SK-N-SH (cell line): ENCODE measurements around the gene C6orf89. TPM values are rescaled to one million over a fixed set of nuclear protein-coding genes. Genes with fewer than 3 reads are reported as not detected.

Experiments used
- CTCF ChIA-PET: fragments of 300-600, 350-600 bp; formaldehyde crosslinking; extraction: SDS; loops from one replicate; lab custom pipeline; 2021; lab: Yijun Ruan, JAX
- POLR2A ChIA-PET: fragments of 350-600 bp; sonication (Branson Sonifier 250); formaldehyde crosslinking; extraction: SDS; loops from one replicate; lab custom pipeline; 2020; ENCODE audit warnings: antibody characterized with exemption, inconsistent platforms; lab: Yijun Ruan, JAX
- DNase-seq: peaks from one replicate; pipeline ENCODE4 v3.0.0; 2012
- H2AFZ ChIP-seq: fragments of 200-600 bp; sonication (generic); 2 replicates; pipeline ENCODE4 v1.8.1; 2016; ENCODE audit warnings: antibody characterized with exemption, mild to moderate bottlenecking, low read depth
- H3F3A ChIP-seq: fragments of 200-600 bp; sonication (generic); replicated peaks from 2 replicates; pipeline ENCODE3; 2016; ENCODE audit warnings: antibody characterized with exemption, mild to moderate bottlenecking; ENCODE audit not compliant: insufficient read depth
- H3K27ac ChIP-seq, 2 experiments: fragments of 200-500 bp in 1 of 2; fragments of 200-600 bp in 1 of 2; sonication (Bioruptor generic) in 1 of 2; sonication (generic), shearing (Covaris generic) in 1 of 2; 2 replicates each; pipeline versions ENCODE4 v1.5.1 to v1.6.1; 2014 to 2016; ENCODE audit warnings: low read depth in 2 of 2, inconsistent platforms in 1 of 2, low read length in 1 of 2, mild to moderate bottlenecking in 1 of 2, mixed read lengths in 1 of 2
- H3K27me3 ChIP-seq: fragments of 200-600 bp; sonication (generic), shearing (Covaris generic); 2 replicates; pipeline ENCODE4 v1.6.1; 2016; ENCODE audit warnings: mixed run types; ENCODE audit not compliant: insufficient read depth
- H3K36me3 ChIP-seq, 2 experiments: fragments of 200-500 bp in 1 of 2; fragments of 200-600 bp in 1 of 2; sonication (Bioruptor generic) in 1 of 2; sonication (generic) in 1 of 2; replicated peaks in 1 of 2; 2 replicates each; pipeline versions ENCODE3 to v1.5.1; 2014 to 2016; ENCODE audit warnings: low read length in 1 of 2, mild to moderate bottlenecking in 1 of 2; ENCODE audit not compliant: insufficient read depth in 2 of 2, control insufficient read depth in 1 of 2
- H3K4me1 ChIP-seq, 2 experiments: fragments of 200-500 bp in 1 of 2; fragments of 200-600 bp in 1 of 2; sonication (Bioruptor generic) in 1 of 2; sonication (generic), shearing (Covaris generic) in 1 of 2; 2 replicates each; pipeline versions ENCODE4 v1.5.1 to v1.6.1; 2014 to 2016; ENCODE audit warnings: low read depth in 1 of 2, low read length in 1 of 2, mixed run types in 1 of 2; ENCODE audit not compliant: insufficient read depth in 2 of 2, control insufficient read depth in 1 of 2
- H3K4me2 ChIP-seq: fragments of 200-600 bp; sonication (generic), shearing (Covaris generic); 2 replicates; pipeline ENCODE4 v1.6.1; 2017; ENCODE audit warnings: mixed run types
- H3K4me3 ChIP-seq, 2 experiments: fragments of 200-500 bp in 1 of 2; fragments of 200-600 bp in 1 of 2; sonication (Bioruptor generic) in 1 of 2; sonication (generic), shearing (Covaris generic) in 1 of 2; 2 replicates each; pipeline versions ENCODE4 v1.5.1 to v1.8.1; 2014 to 2016; ENCODE audit warnings: low read depth in 2 of 2, inconsistent platforms in 1 of 2, low read length in 1 of 2, mild to moderate bottlenecking in 1 of 2, mixed read lengths in 1 of 2, moderate library complexity in 1 of 2
- H3K79me2 ChIP-seq: fragments of 200-600 bp; sonication (generic); 2 replicates; pipeline ENCODE4 v1.8.1; 2017; ENCODE audit warnings: mild to moderate bottlenecking; ENCODE audit not compliant: insufficient read depth
- H3K9ac ChIP-seq: fragments of 200-600 bp; sonication (generic); 2 replicates; pipeline ENCODE4 v1.6.1; 2017; ENCODE audit warnings: mixed run types
- H3K9me2 ChIP-seq: fragments of 200-600 bp; sonication (generic); 2 replicates; pipeline ENCODE4 v1.6.1; 2017; ENCODE audit warnings: mixed run types
- H3K9me3 ChIP-seq: fragments of 200-600 bp; sonication (generic); 2 replicates; pipeline ENCODE4 v1.6.1; 2017; ENCODE audit warnings: mixed run types, mild to moderate bottlenecking, moderate library complexity
- H4K20me1 ChIP-seq: fragments of 200-600 bp; sonication (generic); 2 replicates; pipeline ENCODE4 v1.6.1; 2017; ENCODE audit warnings: mild to moderate bottlenecking, mixed run types; ENCODE audit not compliant: insufficient read depth
- CTCF ChIP-seq: fragments of 200-600 bp; sonication (generic); IDR thresholded peaks from 2 replicates; pipeline ENCODE4 v1.6.1; 2017; ENCODE audit warnings: antibody characterized with exemption, mild to moderate bottlenecking, moderate library complexity
- FOXJ3 ChIP-seq: sonication (generic); formaldehyde crosslinking; IDR thresholded peaks from 2 replicates; pipeline ENCODE4 v1.5.1; 2020; ENCODE audit warnings: mild to moderate bottlenecking, missing genetic modification reagents
- FOXM1 ChIP-seq: IDR thresholded peaks from 2 replicates; pipeline ENCODE4 v1.4.0; 2012; ENCODE audit warnings: low read depth, mild to moderate bottlenecking
- GABPA ChIP-seq: IDR thresholded peaks from 2 replicates; pipeline ENCODE4 v1.4.0; 2012; ENCODE audit warnings: low read depth, mild to moderate bottlenecking
- JUND ChIP-seq: IDR thresholded peaks from 2 replicates; pipeline ENCODE4 v1.4.0; 2012
- MXI1 ChIP-seq: IDR thresholded peaks from 2 replicates; pipeline ENCODE4 v1.6.1; 2012; ENCODE audit warnings: mild to moderate bottlenecking, low read depth, low read length, improper control_type of control experiment
- PBX3 ChIP-seq: IDR thresholded peaks from 2 replicates; pipeline ENCODE4; 2012
- RFX5 ChIP-seq: IDR thresholded peaks from 2 replicates; pipeline ENCODE4 v1.6.1; 2012; ENCODE audit warnings: mild to moderate bottlenecking, improper control_type of control experiment, low read length
- SIN3A ChIP-seq: IDR thresholded peaks from 2 replicates; pipeline ENCODE4 v1.6.1; 2012; ENCODE audit warnings: low read depth, mild to moderate bottlenecking, low read length, moderate library complexity, borderline replicate concordance
- TAF1 ChIP-seq: IDR thresholded peaks from 2 replicates; pipeline ENCODE4 v1.6.1; 2012; ENCODE audit warnings: low read depth, mild to moderate bottlenecking, low read length, moderate library complexity, borderline replicate concordance
- USF1 ChIP-seq: IDR thresholded peaks from 2 replicates; pipeline ENCODE4 v1.4.0; 2012; ENCODE audit warnings: low read depth, borderline replicate concordance
- USF2 ChIP-seq: fragments of 150-350 bp; IDR thresholded peaks from 2 replicates; pipeline ENCODE4 v1.6.1; 2017; ENCODE audit warnings: antibody characterized with exemption, low read length, low read depth, borderline replicate concordance
- ZBTB33 ChIP-seq: IDR thresholded peaks from 2 replicates; pipeline ENCODE4 v1.4.0; 2012; ENCODE audit warnings: low read depth, borderline replicate concordance
- WGBS: methylation state at CpG from one replicate; pipeline ENCODE4 v1.1.6; 2017; ENCODE audit warnings: low lambda C conversion rate; 5-methylcytosine and 5-hydroxymethylcytosine counted together
- polyA plus RNA-seq, 3 experiments: library from polyadenylated mRNA; depleted of rRNA; stranded (reverse); fragments of >200 nt; gene quantifications; 2 replicates each; pipeline ENCODE4 v1.2.3, GENCODE V29; 2012

Gene C6orf89
- polyA plus RNA-seq, 1 of the 3 experiments (the other 2 are of a cell fraction), result 20.4 TPM

GRCh38 chr6:36969988-36970891 lies 84.5 kb downstream of the C6orf89 start:
- Histone ChIP-seq H3K9ac (no peak overlapping the region), H3K4me2 (no peak overlapping the region), H2AFZ (no peak overlapping the region), H3K4me1 (no peaks in the 10 kb centered on the region), H3K9me3 (no peaks in the 10 kb centered on the region), H3K36me3 (peaks cover 48 to 83% of the 10 kb centered on the region in 2 experiments), H3K9me2 (no peaks in the 10 kb centered on the region), H3K79me2 (no peaks in the 10 kb centered on the region), H3K27me3 (no peaks in the 10 kb centered on the region), H3K27ac (peak overlapping the region; percentile 3 to 39; a peak in 1 of 4 replicates), H3K4me3 (no peak overlapping the region), H4K20me1 (peaks cover 6% of the 10 kb centered on the region; the same call in 1 of the 2 replicates), H3F3A (peaks cover 16% of the 10 kb centered on the region)
- 94% methylated on average over 12 of the region's 17 CpGs for WGBS
- POLR2A ChIA-PET, result no interaction called here
- CTCF ChIA-PET, result interaction anchor here (1.2 to 4.3 kb wide), 2 partner anchors 48 to 85 kb away, joined by 5 to 13 read pairs; no protein-coding TSS in a partner anchor
- no peak for DNase-seq
- no peak for TF ChIP-seq PBX3

- ChIA-PET POLR2A (no interaction called here), CTCF (interaction anchor here (1.2 to 4.3 kb wide), 2 partner anchors 47 to 86 kb away, joined by 5 to 13 read pairs; no protein-coding TSS in a partner anchor)
- H3K27me3 ChIP-seq, result no peaks in the 10 kb centered on the region
- WGBS, result 89% methylated on average over 15 of the region's 17 CpGs
- no peak overlapping the region for H2AFZ ChIP-seq
- no peak overlapping the region for H3K9ac ChIP-seq
- H3K4me1 ChIP-seq, result no peaks in the 10 kb centered on the region
- no peaks in the 10 kb centered on the region for H3K79me2 ChIP-seq
- H3K27ac ChIP-seq, result peak overlapping the region; percentile 3 to 39; a peak in 1 of 4 replicates
- no peak for TF ChIP-seq JUND
- TF ChIP-seq CTCF, result no peak
- no peak for TF ChIP-seq MXI1
- TF ChIP-seq ZBTB33, result no peak
- no peak for TF ChIP-seq USF1
- TF ChIP-seq RFX5, result no peak
- TF ChIP-seq FOXM1, result no peak
- TF ChIP-seq FOXJ3, result no peak
- no peak for TF ChIP-seq GABPA
- TF ChIP-seq SIN3A, result no peak
- no peak for TF ChIP-seq USF2
- no peak for TF ChIP-seq TAF1
- no peak for TF ChIP-seq PBX3
- H3K36me3 ChIP-seq, result peaks cover 52 to 93% of the 10 kb centered on the region in 2 experiments
- no peaks in the 10 kb centered on the region for H3K9me2 ChIP-seq
- no peaks in the 10 kb centered on the region for H3K9me3 ChIP-seq
- DNase-seq, result no peak
- H3F3A ChIP-seq, result peaks cover 10% of the 10 kb centered on the region
- no peak overlapping the region for H3K4me3 ChIP-seq
- no peak overlapping the region for H3K4me2 ChIP-seq
- H4K20me1 ChIP-seq, result peaks cover 9% of the 10 kb centered on the region; the same call in 1 of the 2 replicates
Observed at GRCh38 chr6:36970892-36971842, 85.4 kb downstream of the C6orf89 start.
